ENCODE results near the gene ABR.

DNA sequence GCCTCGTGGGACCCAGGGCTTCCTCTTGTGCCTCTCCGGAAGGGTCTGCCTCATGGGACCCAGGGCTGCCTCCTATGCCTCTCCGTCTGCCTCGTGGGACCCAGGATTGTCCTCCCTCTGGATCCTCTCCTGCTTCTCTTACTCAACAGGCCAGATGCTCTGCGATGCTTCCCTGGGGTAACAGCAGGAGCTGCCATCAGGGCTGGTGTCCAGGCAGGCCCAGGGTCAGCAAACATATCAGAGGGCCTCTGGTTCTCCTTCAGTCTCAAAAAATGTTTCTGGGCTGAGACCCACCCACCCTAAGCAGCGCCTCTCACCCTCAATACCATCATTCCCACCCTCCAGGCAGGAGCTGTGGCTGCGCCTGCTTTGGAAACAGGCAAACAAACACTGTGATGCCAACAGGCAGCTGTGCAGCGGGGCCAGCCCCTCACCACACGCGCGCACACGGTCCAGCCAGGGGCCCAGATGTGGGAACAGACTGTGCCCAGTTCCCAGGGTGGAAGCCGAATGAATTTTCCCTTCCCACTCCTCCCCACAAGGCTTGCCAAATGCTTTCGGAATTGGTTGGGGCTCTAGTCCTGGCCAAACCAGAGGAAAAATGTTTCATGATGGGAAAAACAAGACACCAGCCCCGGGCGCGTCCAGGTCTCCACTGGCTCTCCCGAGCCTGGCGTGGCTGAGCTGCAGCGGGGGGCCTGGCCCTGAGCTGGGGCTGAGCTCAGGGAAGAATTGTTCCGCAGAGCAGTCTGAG lies 171.6 kb downstream of the ABR start:
- TF ChIP-seq, protein P1, sequence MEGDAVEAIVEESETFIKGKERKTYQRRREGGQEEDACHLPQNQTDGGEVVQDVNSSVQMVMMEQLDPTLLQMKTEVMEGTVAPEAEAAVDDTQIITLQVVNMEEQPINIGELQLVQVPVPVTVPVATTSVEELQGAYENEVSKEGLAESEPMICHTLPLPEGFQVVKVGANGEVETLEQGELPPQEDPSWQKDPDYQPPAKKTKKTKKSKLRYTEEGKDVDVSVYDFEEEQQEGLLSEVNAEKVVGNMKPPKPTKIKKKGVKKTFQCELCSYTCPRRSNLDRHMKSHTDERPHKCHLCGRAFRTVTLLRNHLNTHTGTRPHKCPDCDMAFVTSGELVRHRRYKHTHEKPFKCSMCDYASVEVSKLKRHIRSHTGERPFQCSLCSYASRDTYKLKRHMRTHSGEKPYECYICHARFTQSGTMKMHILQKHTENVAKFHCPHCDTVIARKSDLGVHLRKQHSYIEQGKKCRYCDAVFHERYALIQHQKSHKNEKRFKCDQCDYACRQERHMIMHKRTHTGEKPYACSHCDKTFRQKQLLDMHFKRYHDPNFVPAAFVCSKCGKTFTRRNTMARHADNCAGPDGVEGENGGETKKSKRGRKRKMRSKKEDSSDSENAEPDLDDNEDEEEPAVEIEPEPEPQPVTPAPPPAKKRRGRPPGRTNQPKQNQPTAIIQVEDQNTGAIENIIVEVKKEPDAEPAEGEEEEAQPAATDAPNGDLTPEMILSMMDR (IDR thresholded peaks at IDR 0.05), result no peak
- TF ChIP-seq EZH2 (IDR thresholded peaks at IDR 0.05), result no peak
- no peak for TF ChIP-seq EZH2phosphoT487 (IDR thresholded peaks at IDR 0.05)
